ENCODE data around the gene PIM2. TPM values are rescaled to one million over a fixed set of nuclear protein-coding genes. Genes with fewer than 3 reads are reported as not detected.

PIM2 gene
- total RNA-seq, 1 donor from 2014 or later: 9.3 TPM

DNA sequence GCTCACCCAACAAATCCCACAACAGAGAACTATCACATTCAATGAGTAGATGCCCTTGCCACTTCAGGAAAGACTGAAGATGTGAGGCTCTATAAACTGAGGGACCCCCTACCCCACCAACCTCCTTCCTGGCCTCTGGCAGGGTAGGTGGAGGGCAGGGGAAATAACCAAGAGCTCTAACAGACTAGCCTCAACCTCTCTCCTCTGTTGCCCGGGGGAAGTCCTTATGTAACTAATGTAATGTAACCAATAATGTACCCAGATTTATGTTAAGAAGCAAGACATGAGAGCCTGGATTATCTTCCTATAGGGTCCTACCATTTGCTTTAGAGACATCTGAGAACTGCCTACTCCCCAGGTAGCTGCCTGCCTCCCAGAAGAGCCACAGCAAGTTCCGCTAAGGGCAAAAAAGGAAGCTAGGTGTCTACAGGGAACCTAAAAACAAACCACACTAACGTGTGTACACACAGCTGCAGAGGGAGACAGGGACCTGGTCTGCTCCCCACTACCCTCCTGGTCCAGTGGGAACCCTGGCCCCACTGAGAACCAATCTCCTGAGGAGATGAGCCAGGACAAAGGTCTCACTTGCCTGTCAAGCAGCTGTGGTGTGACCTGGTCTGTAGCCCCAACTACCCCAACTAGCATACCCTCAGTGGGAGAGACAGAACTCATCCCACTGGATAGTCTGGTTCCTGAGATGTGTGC, 20.9 kb upstream of the PIM2 start:
- peaks cover 9% of the 10 kb centered on the region for H3K36me3 Mint-ChIP-seq
- DNase-seq (ENCODE audit: extremely low spot score, unreplicated experiment): no peak
- no peaks in the 10 kb centered on the region for H3K27me3 Mint-ChIP-seq
- no peaks in the 10 kb centered on the region for H3K4me1 Mint-ChIP-seq (ENCODE audit: unreplicated experiment)
- H3K27ac Mint-ChIP-seq: no peak overlapping the region
- no peak overlapping the region for H3K4me3 Mint-ChIP-seq
- H3K9me3 Mint-ChIP-seq: no peaks in the 10 kb centered on the region
- TF ChIP-seq, protein P1, sequence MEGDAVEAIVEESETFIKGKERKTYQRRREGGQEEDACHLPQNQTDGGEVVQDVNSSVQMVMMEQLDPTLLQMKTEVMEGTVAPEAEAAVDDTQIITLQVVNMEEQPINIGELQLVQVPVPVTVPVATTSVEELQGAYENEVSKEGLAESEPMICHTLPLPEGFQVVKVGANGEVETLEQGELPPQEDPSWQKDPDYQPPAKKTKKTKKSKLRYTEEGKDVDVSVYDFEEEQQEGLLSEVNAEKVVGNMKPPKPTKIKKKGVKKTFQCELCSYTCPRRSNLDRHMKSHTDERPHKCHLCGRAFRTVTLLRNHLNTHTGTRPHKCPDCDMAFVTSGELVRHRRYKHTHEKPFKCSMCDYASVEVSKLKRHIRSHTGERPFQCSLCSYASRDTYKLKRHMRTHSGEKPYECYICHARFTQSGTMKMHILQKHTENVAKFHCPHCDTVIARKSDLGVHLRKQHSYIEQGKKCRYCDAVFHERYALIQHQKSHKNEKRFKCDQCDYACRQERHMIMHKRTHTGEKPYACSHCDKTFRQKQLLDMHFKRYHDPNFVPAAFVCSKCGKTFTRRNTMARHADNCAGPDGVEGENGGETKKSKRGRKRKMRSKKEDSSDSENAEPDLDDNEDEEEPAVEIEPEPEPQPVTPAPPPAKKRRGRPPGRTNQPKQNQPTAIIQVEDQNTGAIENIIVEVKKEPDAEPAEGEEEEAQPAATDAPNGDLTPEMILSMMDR (conservative IDR thresholded peaks at IDR 0.05): no peak

DNA sequence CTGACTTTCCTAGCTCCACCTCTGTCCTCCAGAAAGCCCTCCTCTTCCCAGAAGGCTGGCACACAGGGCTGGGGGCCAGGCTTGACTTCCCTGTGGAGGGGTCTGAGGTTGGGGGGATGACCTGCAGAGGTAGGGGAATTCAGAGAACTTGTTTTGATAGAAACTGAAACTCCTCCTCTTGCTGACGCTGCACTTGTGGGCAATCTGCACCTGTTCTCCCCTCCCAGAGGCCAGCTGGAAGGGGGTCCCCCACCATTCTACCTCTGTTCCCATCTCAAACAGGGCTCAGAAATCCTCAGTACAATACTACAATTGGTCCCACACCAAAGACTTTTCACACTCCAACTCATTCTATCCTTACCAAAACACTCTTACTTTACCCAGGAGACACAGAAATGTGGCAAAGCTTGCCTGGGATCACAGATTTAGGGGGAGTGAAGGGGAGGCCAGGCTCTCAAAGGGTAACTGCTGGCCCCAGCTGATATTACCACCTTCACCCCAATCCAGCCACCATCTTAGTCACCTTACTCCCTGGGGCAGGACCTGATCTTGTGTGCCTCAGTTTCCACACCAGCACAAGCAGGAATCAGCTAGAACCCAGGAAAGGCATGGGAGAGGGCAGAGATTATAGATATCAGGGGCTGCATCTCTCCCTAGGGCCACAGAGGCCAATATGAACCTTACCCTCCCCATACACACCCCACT, 20.0 kb upstream of the PIM2 start:
- TF ChIP-seq, protein P1 (conservative IDR thresholded peaks at IDR 0.05): no peak
- Mint-ChIP-seq H3K9me3 (no peaks in the 10 kb centered on the region), H3K4me3 (no peak overlapping the region), H3K4me1 (ENCODE audit: unreplicated experiment) (no peaks in the 10 kb centered on the region), H3K27ac (no peak overlapping the region), H3K36me3 (peaks cover 11% of the 10 kb centered on the region), H3K27me3 (no peaks in the 10 kb centered on the region)
- DNase-seq (ENCODE audit: extremely low spot score, unreplicated experiment): no peak

DNA sequence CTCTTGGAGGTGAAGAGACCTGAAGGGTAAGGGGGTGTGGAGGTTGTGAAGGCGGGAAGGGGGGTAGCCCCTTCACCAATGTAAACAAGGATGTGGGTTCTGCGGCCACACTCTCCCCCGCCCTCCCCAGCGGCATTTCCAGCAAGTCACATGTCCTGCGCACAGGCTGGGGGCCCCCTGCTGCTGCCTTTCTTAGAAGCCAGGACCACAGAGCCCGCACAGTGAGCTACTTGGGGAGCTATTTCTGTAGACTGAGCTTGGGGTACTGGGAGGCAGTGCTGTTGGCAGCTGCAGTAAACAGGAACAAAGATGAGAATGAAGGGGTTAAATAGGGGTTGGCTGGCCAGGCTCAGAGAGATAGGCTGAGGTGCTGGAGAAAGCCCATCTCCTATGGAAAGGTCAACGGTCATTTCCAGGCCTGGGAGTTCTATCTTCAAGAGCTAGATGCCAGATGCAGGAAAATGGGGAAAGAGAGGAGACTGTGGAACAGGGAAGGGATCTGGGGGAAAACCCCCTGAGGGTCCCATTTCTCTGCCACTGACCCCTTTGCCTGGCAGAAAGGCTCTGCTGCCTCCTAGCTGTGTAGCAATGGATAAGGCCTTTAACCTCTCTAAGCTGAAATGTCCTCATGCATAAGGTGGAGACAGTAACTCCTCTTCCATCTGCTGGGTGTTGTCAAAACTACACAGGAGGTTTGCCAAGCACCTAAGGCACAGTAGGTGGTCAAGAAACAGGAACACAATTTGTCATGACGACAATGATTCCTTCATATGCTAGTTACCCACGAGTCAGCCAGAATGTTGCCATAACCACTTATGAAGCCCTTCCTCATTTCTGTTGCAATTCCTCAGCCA, 18.5 kb upstream of the PIM2 start:
- no peak for DNase-seq (ENCODE audit: extremely low spot score, unreplicated experiment)
- Mint-ChIP-seq H3K36me3 (peaks cover 12% of the 10 kb centered on the region), H3K27ac (no peak overlapping the region), H3K27me3 (no peaks in the 10 kb centered on the region), H3K4me1 (ENCODE audit: unreplicated experiment) (no peaks in the 10 kb centered on the region), H3K4me3 (no peak overlapping the region), H3K9me3 (peaks cover 4% of the 10 kb centered on the region)
- TF ChIP-seq, protein P1 (conservative IDR thresholded peaks at IDR 0.05): no peak

DNA sequence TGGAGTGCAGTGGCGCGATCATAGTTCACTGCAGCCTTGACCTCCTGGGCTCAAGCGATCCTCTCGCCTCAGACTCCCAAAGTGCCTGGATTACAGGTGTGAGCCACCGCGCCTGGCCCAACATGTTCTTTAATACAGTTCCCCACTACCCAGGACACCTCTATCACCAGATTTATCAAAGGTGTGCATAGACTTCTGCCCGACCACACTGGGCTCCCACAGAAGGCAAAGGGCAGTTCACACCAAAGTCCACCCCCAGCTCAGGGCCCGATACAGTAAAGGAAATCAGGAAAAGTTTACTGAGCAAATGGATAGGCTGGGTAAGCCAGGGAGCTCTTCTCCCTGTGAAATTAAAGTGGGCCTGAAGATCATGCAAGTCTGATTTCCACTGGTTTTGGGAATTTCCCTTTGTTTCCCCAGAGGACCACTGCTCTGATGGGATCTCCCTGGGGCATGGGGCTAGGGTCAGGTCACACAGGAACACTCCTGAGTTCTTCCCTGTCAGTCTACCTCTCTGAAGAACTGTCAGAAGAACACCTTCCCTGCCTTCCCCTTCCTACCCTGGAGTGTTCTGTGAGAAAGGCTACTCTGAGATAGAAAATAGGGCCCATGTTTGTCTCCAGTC, 17.7 kb upstream of the PIM2 start:
- Mint-ChIP-seq H3K9me3 (peaks cover 4% of the 10 kb centered on the region), H3K27ac (no peak overlapping the region), H3K27me3 (no peaks in the 10 kb centered on the region), H3K36me3 (peaks cover 12% of the 10 kb centered on the region), H3K4me1 (ENCODE audit: unreplicated experiment) (no peaks in the 10 kb centered on the region), H3K4me3 (no peak overlapping the region)
- TF ChIP-seq, protein P1 (conservative IDR thresholded peaks at IDR 0.05): no peak
- no peak for DNase-seq (ENCODE audit: extremely low spot score, unreplicated experiment)

DNA sequence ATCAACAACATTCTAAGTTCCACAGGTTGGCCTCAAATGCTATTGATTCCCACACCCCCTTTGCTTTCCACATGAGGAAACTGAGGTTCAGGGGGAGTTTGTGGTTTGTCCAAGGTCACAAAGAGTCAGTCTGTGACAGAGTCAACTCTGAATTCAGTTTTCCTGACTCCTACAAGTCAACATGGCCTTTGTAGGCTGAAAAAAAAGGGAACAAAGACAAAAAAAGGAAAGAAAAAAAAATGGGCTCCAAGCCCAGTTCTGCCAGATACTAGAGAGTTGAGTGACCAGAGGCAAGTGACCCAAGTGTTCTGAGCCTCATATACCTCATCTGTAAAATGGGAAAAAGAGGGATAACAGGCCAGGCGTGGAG, 16.5 kb upstream of the PIM2 start:
- H3K27me3 Mint-ChIP-seq: no peaks in the 10 kb centered on the region
- H3K36me3 Mint-ChIP-seq: peaks cover 14% of the 10 kb centered on the region
- H3K27ac Mint-ChIP-seq: no peak overlapping the region
- no peaks in the 10 kb centered on the region for H3K4me1 Mint-ChIP-seq (ENCODE audit: unreplicated experiment)
- peaks cover 4% of the 10 kb centered on the region for H3K9me3 Mint-ChIP-seq
- TF ChIP-seq, protein P1 (conservative IDR thresholded peaks at IDR 0.05): no peak
- H3K4me3 Mint-ChIP-seq: no peak overlapping the region
- DNase-seq (ENCODE audit: extremely low spot score, unreplicated experiment): no peak
